Keratinocyte (primary cell): Measurements from ENCODE around the gene CTTNBP2. TPM values are rescaled to one million over a fixed set of nuclear protein-coding genes. Genes with fewer than 3 reads are reported as not detected.

Experiments
- DNase-seq: peaks from one replicate; pipeline ENCODE4 v3.0.0-alpha.2; 2011; ENCODE audit warnings: low read depth, missing footprints, low spot score
- FAIRE-seq: peaks from 2 replicates; lab custom pipeline; 2011; peaks lifted over from hg19 to GRCh38; lab: Jason Lieb, UNC
- H2AFZ ChIP-seq: 2 replicates; pipeline ENCODE4 v1.6.0; 2012; ENCODE audit warnings: low read length, control low read depth, inconsistent platforms; ENCODE audit not compliant: control insufficient read depth
- H3K27ac ChIP-seq: 2 replicates; pipeline ENCODE4 v1.5.1; 2011; ENCODE audit warnings: low read length; ENCODE audit not compliant: control insufficient read depth, insufficient read depth
- H3K27me3 ChIP-seq: 3 replicates; pipeline ENCODE4 v1.6.0; 2011; ENCODE audit warnings: low read length; ENCODE audit not compliant: control insufficient read depth, insufficient read depth; ENCODE audit errors: extremely low read depth
- H3K36me3 ChIP-seq, 2 experiments: 2 replicates in 1 of 2; 3 replicates in 1 of 2; pipeline ENCODE4 v1.5.1; 2011; ENCODE audit warnings: low read length in 2 of 2, mild to moderate bottlenecking in 1 of 2; ENCODE audit not compliant: control insufficient read depth in 2 of 2, insufficient read depth in 2 of 2; ENCODE audit errors: extremely low read depth in 1 of 2
- H3K4me1 ChIP-seq: 3 replicates; pipeline ENCODE4 v1.5.1; 2011; ENCODE audit warnings: low read length; ENCODE audit not compliant: control insufficient read depth, insufficient read depth; ENCODE audit errors: extremely low read depth
- H3K4me2 ChIP-seq: 3 replicates; pipeline ENCODE4 v1.6.0; 2011; ENCODE audit warnings: low read depth, low read length; ENCODE audit not compliant: control insufficient read depth, insufficient read depth; ENCODE audit errors: extremely low read depth
- H3K4me3 ChIP-seq, 3 experiments: fragments of 200-600 bp in 1 of 3; sonication (generic) in 1 of 3; 2 replicates in 2 of 3; 3 replicates in 1 of 3; pipeline ENCODE4 v1.5.1; 2011 to 2016; ENCODE audit warnings: low read length in 3 of 3, mild to moderate bottlenecking in 3 of 3, control low read depth in 2 of 3, inconsistent platforms in 1 of 3, low read depth in 1 of 3, mixed read lengths in 1 of 3, mixed run types in 1 of 3, moderate library complexity in 1 of 3; ENCODE audit not compliant: control insufficient read depth in 2 of 3, insufficient read depth in 2 of 3; ENCODE audit errors: extremely low read depth in 1 of 3
- H3K79me2 ChIP-seq: 2 replicates; pipeline ENCODE4 v1.6.0; 2012; ENCODE audit warnings: low read length; ENCODE audit not compliant: control insufficient read depth, insufficient read depth
- H3K9ac ChIP-seq: 3 replicates; pipeline ENCODE4 v1.6.0; 2011; ENCODE audit warnings: low read length; ENCODE audit not compliant: control insufficient read depth, insufficient read depth; ENCODE audit errors: extremely low read depth
- H3K9me1 ChIP-seq: 3 replicates; pipeline ENCODE4 v1.6.0; 2011; ENCODE audit warnings: low read length; ENCODE audit not compliant: control insufficient read depth, insufficient read depth; ENCODE audit errors: extremely low read depth
- H3K9me3 ChIP-seq: 2 replicates; pipeline ENCODE4 v1.5.1; 2012; ENCODE audit warnings: low read depth, low read length; ENCODE audit not compliant: control insufficient read depth
- H4K20me1 ChIP-seq: 3 replicates; pipeline ENCODE4 v1.6.0; 2011; ENCODE audit warnings: low read length; ENCODE audit not compliant: control insufficient read depth, insufficient read depth; ENCODE audit errors: extremely low read depth
- CTCF ChIP-seq, 3 experiments: IDR thresholded peaks in 1 of 3; conservative IDR thresholded peaks in 1 of 3; optimal IDR thresholded peaks in 1 of 3; 2 replicates in 2 of 3; 3 replicates in 1 of 3; pipeline versions ENCODE3 to v1.5.1; 2011; ENCODE audit warnings: low read length in 3 of 3, mild to moderate bottlenecking in 3 of 3, moderate library complexity in 2 of 3, control low read depth in 1 of 3, inconsistent platforms in 1 of 3; ENCODE audit not compliant: insufficient read depth in 2 of 3; ENCODE audit errors: extremely low read depth in 1 of 3
- EZH2 ChIP-seq: IDR thresholded peaks from one replicate; pipeline ENCODE4 v1.6.1; 2012; ENCODE audit warnings: inconsistent platforms, mild to moderate bottlenecking, low read length, moderate library complexity
- dilution Hi-C: fragments of 300-500 bp; cut with MboI; formaldehyde crosslinking; loops from one replicate; pipeline ENCODE4 v1.7.0; 2020; ENCODE audit warnings: low sequenced_read_pairs; ENCODE audit not compliant: extremely low pct_ligation_motif_present
- polyA plus RNA-seq, 5 experiments: library from polyadenylated mRNA; depleted of rRNA in 3 of 5; stranded (reverse) in 3 of 5; stranded (forward) in 1 of 5; unstranded in 1 of 5; fragments of >200 nt; gene quantifications; 1 replicate in 1 of 5; 2 replicates in 3 of 5; 3 replicates in 1 of 5; pipeline versions ENCODE4 v1.2.1 to v1.2.3, GENCODE V29; 2011 to 2012; ENCODE audit warnings: missing spikeins in 2 of 5, low read depth in 1 of 5, low replicate concordance in 1 of 5

CTTNBP2 gene
- polyA plus RNA-seq, 1 donor (not counting 4 experiments of a cell fraction or from before 2014, with no cell fraction given), result 0.55 TPM

- Histone ChIP-seq H3K27me3 (no peaks in the 10 kb centered on the region), H2AFZ (no peak overlapping the region), H3K4me2 (no peak overlapping the region), H3K36me3 (no peaks in the 10 kb centered on the region), H3K79me2 (no peaks in the 10 kb centered on the region), H3K27ac (no peak overlapping the region), H3K4me1 (peaks cover 4% of the 10 kb centered on the region), H3K4me3 (no peak overlapping the region), H4K20me1 (no peaks in the 10 kb centered on the region), H3K9me1 (no peaks in the 10 kb centered on the region), H3K9me3 (no peaks in the 10 kb centered on the region), H3K9ac (no peak overlapping the region)
- FAIRE-seq, result no peak
- no peak for TF ChIP-seq CTCF (optimal IDR thresholded peaks at IDR 0.05 in 1 of 3, IDR thresholded peaks at IDR 0.05 in 1 of 3, conservative IDR thresholded peaks at IDR 0.05 in 1 of 3; ENCODE audit: extremely low read depth in 1 of 3, insufficient read depth in 2 of 3, low read length in 3 of 3)
- no peak for TF ChIP-seq EZH2
- dilution Hi-C loops, result no loop called here
- no peak for DNase-seq
Measured at GRCh38 chr7:117859246-117859812, 13.9 kb downstream of the CTTNBP2 start.

- TF ChIP-seq EZH2, result no peak
- no peak for TF ChIP-seq CTCF (optimal IDR thresholded peaks at IDR 0.05 in 1 of 3, IDR thresholded peaks at IDR 0.05 in 1 of 3, conservative IDR thresholded peaks at IDR 0.05 in 1 of 3; ENCODE audit: extremely low read depth in 1 of 3, insufficient read depth in 2 of 3, low read length in 3 of 3)
- no peaks in the 10 kb centered on the region for H3K79me2 ChIP-seq
- no peak overlapping the region for H2AFZ ChIP-seq
- H3K27ac ChIP-seq, result no peak overlapping the region
- peaks cover 4% of the 10 kb centered on the region for H3K4me1 ChIP-seq
- dilution Hi-C loops, result no loop called here
- no peak overlapping the region for H3K4me3 ChIP-seq
- no peaks in the 10 kb centered on the region for H3K27me3 ChIP-seq
- no peak overlapping the region for H3K9ac ChIP-seq
- H4K20me1 ChIP-seq, result no peaks in the 10 kb centered on the region
- no peaks in the 10 kb centered on the region for H3K36me3 ChIP-seq
- H3K4me2 ChIP-seq, result no peak overlapping the region
- H3K9me1 ChIP-seq, result no peaks in the 10 kb centered on the region
- DNase-seq (peak; percentile 7), FAIRE-seq (peak; percentile 44)
- H3K9me3 ChIP-seq, result no peaks in the 10 kb centered on the region
Measured at GRCh38 chr7:117858712-117859111, 14.5 kb downstream of the CTTNBP2 start.
